ENCODE results near the gene RAD18. TPM values are rescaled to one million over a fixed set of nuclear protein-coding genes. Genes with fewer than 3 reads are reported as not detected.
A peak's percentile ranks its signal among the peaks of the same experiment; 100 is the strongest.

Gene RAD18
- total RNA-seq, 1 experiment from 2014 or later = 25.8 TPM

DNA sequence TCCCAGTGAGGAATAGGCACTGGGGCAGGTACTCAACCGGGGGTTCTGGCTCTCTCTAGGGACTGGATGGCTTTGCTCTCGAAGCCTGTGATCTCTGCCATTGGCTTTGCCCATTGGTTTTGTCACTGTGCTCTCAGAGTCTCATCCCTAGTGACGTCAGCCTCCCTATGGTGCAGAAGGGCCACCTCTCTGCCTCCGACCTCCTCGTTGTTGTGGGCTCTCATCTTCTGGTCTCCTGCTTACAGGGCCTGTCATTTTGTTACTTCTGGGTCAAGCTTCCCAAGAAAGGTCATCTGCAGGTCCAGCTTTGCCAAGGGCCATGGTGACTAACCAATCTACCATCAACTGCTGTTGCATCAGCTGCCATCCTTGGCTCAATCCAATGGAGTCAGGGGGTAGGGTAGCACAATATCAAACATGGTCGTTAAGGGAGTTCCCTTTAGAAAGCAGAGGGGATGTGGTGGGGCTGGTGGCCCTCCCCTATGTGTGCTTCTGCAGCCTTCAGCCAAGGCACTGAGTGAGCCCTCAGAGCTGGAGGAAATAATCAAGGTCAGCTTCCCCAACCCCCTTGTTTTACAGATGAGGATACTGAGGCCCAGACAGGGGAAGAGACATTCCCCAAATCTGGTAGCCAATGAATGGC, 13.4 kb upstream of the RAD18 start:
- Mint-ChIP-seq H3K27me3 (ENCODE audit: unreplicated experiment) (peaks cover 30% of the 10 kb centered on the region), H3K4me3 (ENCODE audit: low read depth, unreplicated experiment) (no peak overlapping the region), H3K4me1 (ENCODE audit: low read depth, unreplicated experiment) (no peaks in the 10 kb centered on the region), H3K36me3 (ENCODE audit: insufficient read depth, unreplicated experiment) (no peaks in the 10 kb centered on the region), H3K27ac (ENCODE audit: unreplicated experiment) (no peak overlapping the region), H3K9me3 (ENCODE audit: low read depth, unreplicated experiment) (no peaks in the 10 kb centered on the region)
- DNase-seq = no peak
- no TSS peak for BruUV-seq (replicated peaks)
- CTCF ChIA-PET = no interaction called here
- intact Hi-C loops (cut with micrococcal nuclease; ENCODE audit: unreplicated experiment) = no loop called here
- TF ChIP-seq, protein P1, sequence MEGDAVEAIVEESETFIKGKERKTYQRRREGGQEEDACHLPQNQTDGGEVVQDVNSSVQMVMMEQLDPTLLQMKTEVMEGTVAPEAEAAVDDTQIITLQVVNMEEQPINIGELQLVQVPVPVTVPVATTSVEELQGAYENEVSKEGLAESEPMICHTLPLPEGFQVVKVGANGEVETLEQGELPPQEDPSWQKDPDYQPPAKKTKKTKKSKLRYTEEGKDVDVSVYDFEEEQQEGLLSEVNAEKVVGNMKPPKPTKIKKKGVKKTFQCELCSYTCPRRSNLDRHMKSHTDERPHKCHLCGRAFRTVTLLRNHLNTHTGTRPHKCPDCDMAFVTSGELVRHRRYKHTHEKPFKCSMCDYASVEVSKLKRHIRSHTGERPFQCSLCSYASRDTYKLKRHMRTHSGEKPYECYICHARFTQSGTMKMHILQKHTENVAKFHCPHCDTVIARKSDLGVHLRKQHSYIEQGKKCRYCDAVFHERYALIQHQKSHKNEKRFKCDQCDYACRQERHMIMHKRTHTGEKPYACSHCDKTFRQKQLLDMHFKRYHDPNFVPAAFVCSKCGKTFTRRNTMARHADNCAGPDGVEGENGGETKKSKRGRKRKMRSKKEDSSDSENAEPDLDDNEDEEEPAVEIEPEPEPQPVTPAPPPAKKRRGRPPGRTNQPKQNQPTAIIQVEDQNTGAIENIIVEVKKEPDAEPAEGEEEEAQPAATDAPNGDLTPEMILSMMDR (IDR thresholded peaks at IDR 0.05; ENCODE audit: unreplicated experiment) = no peak

DNA sequence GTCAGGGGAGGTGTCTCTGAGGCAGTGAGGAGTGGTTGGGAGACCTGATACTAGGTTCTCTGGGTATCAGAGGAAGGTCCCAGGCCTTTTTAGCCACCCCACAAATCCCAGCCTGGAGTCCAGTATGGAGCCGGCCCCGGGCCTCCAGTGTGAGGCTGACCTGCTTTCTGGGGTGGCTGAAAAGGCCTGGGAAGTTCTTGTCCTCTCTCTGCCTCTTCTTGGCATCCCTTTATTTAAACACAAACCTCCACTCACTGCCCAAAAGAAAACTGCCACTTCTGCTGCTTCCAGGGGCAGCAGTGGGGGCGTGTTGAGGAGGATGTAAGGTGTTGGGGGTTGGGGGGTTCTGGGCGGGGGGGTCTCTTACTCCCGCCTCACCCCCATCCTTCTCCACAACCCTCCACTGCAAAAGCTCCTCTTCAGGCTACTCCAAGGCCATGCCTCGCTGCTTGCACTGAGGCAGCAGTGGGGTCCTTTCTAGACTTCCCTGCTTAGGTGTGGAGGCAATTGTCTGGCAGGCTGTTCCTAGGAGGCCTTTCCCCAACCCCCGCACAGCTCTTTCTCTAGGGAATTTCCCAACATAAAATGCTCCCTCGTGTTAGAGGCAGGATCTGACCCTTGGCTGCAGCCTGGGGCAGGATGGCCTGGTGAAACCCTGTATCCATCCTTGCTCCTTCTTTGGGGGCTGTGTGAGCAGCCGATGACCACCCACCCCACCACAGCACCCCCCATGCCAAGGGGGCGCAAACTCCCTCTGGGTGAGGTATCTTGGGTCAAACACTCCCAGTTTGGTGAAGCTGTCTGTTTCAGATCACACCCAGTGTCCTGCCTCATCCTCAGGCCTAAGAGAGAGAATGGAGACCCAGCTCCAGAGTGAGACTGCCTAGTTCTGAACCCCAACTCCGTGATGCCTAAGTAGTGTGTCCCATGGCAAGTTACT, 12.1 kb upstream of the RAD18 start:
- BruUV-seq (replicated peaks) = no TSS peak

DNA sequence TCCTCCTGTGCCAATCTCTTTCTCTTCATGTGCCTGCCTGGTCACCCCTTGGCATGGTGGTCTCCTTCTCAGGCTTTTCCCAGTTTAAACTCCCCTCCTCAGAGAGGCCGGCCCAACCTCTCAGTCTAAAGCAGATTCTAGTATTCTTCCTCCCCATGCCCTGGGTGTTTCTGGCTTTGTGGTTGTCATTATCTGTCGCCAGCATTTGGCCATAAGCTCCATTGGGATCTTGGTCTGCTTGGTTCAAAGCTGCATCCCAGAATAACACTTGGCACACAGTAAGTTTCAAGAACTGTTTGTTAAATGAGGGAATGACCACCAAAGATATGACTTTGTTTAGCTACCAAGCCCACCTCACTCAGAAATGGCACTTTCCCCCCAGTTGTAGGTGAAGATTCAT, 11.2 kb upstream of the RAD18 start:
- no peaks in the 10 kb centered on the region for H3K36me3 Mint-ChIP-seq (ENCODE audit: insufficient read depth, unreplicated experiment)
- H3K27me3 Mint-ChIP-seq (ENCODE audit: unreplicated experiment) = peaks cover 8% of the 10 kb centered on the region
- TF ChIP-seq, protein P1 (IDR thresholded peaks at IDR 0.05; ENCODE audit: unreplicated experiment) = no peak
- H3K9me3 Mint-ChIP-seq (ENCODE audit: low read depth, unreplicated experiment) = no peaks in the 10 kb centered on the region
- no peak overlapping the region for H3K27ac Mint-ChIP-seq (ENCODE audit: unreplicated experiment)
- BruUV-seq (replicated peaks) = no TSS peak
- no peaks in the 10 kb centered on the region for H3K4me1 Mint-ChIP-seq (ENCODE audit: low read depth, unreplicated experiment)
- CTCF ChIA-PET = no interaction called here
- no peak overlapping the region for H3K4me3 Mint-ChIP-seq (ENCODE audit: low read depth, unreplicated experiment)
- no peak for DNase-seq
- intact Hi-C loops (cut with micrococcal nuclease; ENCODE audit: unreplicated experiment) = no loop called here

More for the DNA sequence above, 12.1 kb upstream of the RAD18 start:
- Mint-ChIP-seq H3K27me3 (ENCODE audit: unreplicated experiment) (peaks cover 17% of the 10 kb centered on the region), H3K4me1 (ENCODE audit: low read depth, unreplicated experiment) (no peaks in the 10 kb centered on the region), H3K9me3 (ENCODE audit: low read depth, unreplicated experiment) (no peaks in the 10 kb centered on the region), H3K27ac (ENCODE audit: unreplicated experiment) (no peak overlapping the region), H3K4me3 (ENCODE audit: low read depth, unreplicated experiment) (no peak overlapping the region), H3K36me3 (ENCODE audit: insufficient read depth, unreplicated experiment) (no peaks in the 10 kb centered on the region)
- TF ChIP-seq, protein P1 (IDR thresholded peaks at IDR 0.05; ENCODE audit: unreplicated experiment) = no peak
- no peak for DNase-seq
- CTCF ChIA-PET = interaction anchor here (1.0 kb wide), 1 partner anchor 10 kb away, joined by 4 read pairs; no protein-coding TSS in a partner anchor
- intact Hi-C loops (cut with micrococcal nuclease; ENCODE audit: unreplicated experiment) = no loop called here

DNA sequence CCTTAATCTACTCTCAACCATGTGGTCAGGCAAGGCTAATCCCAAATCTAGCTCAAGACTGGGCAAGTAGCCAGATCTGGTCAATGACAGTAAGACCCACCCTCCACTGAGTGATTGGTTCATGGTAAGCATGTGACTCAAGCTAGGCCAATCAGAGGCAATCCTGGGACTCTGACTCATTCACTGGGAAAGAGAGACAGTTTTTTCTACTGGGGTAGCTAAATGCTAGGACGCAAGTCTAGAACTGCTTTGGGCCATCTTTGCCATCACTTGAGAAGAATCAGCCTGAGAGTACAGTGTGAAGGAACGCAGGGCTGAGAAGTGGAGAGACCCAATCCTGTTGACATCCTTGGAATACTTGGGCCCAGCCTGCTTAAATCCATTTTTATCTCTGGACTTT, 9.4 kb upstream of the RAD18 start:
- CTCF ChIA-PET = interaction anchor here (1.7 kb wide), 1 partner anchor 330 kb away, joined by 8 read pairs; no protein-coding TSS in a partner anchor
- no peak overlapping the region for H3K27ac Mint-ChIP-seq (ENCODE audit: unreplicated experiment)
- intact Hi-C loops (cut with micrococcal nuclease; ENCODE audit: unreplicated experiment) = no loop called here
- TF ChIP-seq, protein P1 (IDR thresholded peaks at IDR 0.05; ENCODE audit: unreplicated experiment) = no peak
- H3K4me1 Mint-ChIP-seq (ENCODE audit: low read depth, unreplicated experiment) = no peaks in the 10 kb centered on the region
- H3K36me3 Mint-ChIP-seq (ENCODE audit: insufficient read depth, unreplicated experiment) = no peaks in the 10 kb centered on the region
- no peak overlapping the region for H3K4me3 Mint-ChIP-seq (ENCODE audit: low read depth, unreplicated experiment)
- DNase-seq = peak; percentile 32
- no TSS peak for BruUV-seq (replicated peaks)
- H3K9me3 Mint-ChIP-seq (ENCODE audit: low read depth, unreplicated experiment) = no peaks in the 10 kb centered on the region
- H3K27me3 Mint-ChIP-seq (ENCODE audit: unreplicated experiment) = no peaks in the 10 kb centered on the region
